GDM1 (cell line): ENCODE measurements around the gene DCUN1D3.

Experiments used
- DNase-seq: peaks from one replicate; lab custom pipeline; 2025; lab: John Stamatoyannopoulos, UW

Gene DCUN1D3

DNA sequence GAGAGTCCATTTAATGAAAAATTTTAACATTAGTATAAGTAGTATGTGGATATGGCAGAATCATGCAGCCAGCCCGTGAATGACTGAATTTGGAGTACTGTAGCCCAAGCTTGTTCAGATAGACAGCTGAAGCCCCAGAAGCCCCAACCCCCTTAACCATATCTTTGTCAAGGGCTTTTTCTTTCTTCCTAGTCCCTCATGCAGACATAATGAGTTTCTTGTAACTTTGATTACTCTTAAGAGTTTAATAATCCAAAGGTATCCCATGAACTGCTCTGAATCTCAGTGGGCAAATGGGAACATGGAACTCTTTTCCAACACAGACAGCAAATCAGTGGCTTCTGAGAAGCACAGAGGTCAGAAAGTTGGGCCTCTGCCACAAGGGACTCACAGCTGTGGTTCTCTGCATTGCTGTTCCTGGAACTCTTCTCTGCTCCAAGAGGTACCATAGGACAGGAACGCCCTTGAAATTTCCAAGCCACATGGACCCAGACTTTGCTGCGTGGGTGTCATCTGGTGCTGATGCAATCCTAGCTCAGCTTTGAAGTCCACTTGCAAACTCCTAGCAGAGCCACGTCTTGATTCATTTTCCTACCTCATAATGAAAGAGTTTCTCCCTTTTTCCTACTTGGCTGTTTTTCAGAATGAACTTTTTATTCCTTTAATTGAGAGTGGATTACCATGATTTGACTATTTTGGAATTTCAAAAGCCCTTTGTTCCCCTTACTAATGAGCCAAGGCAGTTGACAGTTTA, 18.5 kb upstream of the DCUN1D3 start:
- no peak for DNase-seq

DNA sequence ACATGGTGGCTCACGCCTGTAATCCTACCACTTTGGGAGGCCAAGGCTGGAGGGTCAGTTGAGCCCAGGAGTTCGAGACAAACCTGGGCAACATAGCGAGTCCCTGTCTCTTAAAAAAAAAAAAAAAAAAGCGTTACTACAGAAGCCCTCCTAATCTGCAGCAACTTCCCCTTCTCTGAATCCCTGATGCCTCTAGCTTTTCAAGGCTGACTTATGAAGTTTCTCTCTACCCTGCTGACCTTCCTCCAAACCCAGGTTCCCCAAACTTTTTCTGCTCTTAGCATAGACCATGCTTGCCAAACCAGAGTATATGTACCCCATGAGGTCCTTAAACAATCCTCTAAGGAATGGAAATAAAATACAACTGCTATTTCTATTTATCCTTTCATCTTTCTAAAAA, 16.8 kb upstream of the DCUN1D3 start:
- DNase-seq = peak; percentile 51

DNA sequence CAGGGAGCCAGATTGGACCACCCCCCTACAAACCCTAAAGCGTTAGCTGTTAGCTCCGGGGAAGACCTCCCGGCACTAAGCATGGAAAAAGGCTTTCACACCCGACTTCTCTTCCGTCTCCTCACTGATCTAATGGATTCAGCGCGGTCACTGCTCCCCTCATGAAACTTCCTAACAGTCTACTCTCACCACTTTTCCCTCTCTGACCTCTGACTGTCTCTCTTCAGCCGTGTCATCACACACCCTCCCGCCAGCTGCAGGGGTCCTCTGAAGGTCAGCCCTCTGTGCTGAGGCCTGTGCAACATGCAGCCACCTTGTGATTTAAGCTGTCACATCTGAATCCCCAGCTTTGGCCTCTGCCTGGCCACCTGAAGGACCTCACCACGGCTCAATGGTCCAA, 16.1 kb upstream of the DCUN1D3 start:
- no peak for DNase-seq

DNA sequence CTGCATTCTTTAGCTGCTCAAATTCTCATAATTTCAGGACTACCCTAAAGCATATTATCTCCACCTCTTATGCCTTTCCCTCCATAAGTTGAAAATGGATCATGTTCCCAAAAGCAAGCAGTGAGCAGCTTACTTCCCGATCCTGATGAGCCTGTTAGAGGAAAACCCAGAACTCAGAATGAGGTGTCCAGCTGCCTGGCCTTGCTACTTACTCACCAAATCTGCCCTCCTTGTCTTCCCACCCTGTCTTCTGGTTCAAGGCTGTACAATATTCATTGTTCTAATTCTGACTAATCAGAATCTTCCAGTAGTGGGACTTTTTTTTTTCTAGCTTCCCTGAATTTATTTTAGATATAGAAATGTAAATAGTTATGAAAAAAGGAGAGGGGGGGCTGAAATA, 11.2 kb upstream of the DCUN1D3 start:
- DNase-seq = no peak

DNA sequence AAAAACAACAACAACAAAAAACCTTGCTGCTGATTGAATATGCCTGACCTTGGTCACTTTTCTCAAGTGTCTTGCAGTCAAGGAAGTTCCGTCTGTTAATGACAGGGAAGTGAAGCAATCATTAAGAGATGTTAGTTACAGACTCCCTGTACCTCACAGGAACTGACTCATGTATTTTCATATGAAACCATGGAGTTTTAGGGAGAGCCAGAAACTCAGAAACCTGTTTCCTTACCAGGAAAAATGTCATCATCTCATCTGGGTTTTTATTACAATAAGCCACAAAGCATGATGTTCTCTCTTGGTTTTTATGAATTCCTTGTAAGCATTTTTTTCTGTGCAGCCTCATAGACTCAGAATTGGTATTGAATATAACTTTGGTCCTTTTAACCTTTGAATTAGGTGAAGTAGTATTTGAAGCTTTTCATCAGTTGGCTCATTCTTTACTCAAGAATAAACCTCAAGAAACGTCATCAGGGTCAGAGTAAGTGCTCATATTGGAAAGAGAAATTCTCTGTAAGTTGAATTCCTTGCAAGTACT, 10.7 kb upstream of the DCUN1D3 start:
- DNase-seq = peak; percentile 16

DNA sequence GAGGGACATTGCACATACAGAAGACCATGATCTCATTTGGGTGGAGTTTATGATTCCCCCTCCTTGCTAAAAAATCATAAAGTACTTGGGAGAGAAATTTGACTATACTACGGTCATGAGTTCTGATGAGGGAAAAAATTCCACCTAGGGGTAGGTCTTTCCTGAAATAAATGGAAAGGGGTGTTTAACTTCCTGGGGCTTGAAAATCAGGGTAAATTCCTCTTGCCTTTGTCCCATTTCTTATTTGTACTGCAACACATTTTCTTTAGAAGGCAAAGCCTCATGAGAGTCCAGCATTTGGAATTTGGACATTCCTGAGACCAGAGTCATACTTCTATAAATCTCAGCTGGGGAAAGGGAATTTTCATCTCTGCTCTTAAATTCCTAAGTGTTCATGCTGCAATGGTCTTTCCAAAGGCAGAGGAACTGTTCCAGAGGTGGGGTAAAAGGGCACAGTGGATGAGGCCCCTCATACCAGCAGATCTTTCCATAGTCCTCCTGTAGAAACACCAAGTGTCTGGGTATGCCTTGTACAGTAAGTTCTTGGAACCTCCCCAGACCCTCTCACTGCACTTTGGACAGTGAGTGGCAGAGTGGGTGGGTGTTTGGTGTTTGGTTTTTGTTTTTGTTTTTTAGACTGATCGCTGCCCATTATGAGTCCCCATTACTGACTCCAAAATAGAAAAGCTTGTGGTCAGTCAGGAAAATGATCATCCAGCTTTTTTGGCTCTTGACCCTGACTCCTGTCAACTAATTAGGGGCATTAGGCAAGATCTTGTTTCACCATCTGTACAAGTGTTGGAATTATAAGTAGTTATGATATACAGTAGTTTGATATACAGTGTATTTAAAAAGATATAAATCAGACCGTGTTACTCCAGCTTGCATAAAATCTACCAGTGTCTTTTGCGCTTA, 6.4 kb upstream of the DCUN1D3 start:
- DNase-seq = no peak

DNA sequence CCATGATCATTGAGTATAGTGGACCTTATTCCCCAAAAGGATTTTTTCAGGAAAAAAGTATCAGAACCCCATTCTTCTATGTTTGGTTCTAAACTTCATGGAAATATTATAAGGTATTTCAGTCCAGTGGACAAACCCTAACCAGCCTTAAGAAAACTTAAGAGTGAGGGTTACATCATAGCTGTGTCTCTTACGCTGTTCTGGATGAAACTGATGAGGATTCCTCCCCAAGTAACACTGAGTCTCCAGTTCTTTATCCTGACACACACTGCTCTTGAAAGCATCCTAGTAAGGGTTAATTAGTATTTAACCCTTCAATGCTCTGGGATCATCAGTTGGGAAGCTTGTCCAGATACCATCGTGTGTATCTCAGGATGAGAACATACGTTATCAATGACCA, 5.4 kb upstream of the DCUN1D3 start:
- DNase-seq = no peak

DNA sequence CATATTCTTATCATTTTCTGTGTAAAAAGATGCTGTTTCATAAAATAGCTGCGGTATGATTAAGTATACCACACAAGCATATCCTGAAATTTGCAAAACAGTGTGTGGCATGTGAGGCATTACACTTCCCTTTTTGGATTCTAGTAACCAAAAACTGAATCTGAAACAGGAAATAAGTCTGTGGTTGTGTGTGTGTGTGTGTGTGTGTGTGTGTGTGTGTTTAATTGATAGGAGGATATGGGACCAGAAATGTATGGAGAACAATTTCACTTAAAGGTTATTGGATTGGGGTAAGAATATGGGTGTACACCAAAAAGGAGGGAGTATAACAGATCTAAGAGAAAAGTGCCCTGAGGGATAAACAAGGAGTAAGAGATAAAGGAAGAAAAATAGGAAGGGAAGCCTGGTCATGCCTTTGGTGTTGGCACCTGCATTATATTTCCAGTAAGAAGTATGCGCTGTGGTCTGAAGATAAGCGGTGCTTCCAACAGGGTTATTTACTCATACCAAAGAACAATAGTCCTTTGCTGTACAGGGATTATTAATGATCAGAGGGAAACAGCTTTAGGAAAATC, 4.4 kb upstream of the DCUN1D3 start:
- DNase-seq = peak; percentile 85

DNA sequence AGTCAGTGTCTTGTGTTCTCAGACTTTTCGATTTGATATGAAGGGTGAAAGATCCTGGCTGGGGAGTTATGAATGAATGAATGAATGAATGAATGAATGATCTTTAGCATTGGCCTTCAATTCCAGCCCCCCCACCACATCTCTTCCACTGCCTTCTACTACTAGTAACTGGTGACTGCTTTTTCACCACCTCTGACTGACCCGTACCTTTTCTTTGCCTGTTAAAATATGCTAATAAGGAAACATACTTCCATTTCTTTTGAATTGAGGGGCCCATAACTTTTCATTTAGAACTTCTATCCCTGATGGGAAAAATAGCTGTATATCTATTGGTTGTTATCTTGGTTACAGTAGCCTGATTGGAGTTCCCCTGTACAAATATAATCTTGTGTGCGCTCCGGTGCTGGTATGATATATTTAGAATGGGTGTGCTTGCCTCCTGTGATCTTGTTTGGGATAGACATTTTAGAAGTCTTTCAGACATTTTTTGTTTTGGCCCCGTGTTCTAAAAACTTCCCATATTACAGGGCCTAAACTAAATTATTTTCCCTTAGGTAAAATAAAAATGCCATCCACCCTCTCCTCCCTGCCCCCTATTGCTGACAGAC, 3.8 kb upstream of the DCUN1D3 start:
- DNase-seq = no peak

DNA sequence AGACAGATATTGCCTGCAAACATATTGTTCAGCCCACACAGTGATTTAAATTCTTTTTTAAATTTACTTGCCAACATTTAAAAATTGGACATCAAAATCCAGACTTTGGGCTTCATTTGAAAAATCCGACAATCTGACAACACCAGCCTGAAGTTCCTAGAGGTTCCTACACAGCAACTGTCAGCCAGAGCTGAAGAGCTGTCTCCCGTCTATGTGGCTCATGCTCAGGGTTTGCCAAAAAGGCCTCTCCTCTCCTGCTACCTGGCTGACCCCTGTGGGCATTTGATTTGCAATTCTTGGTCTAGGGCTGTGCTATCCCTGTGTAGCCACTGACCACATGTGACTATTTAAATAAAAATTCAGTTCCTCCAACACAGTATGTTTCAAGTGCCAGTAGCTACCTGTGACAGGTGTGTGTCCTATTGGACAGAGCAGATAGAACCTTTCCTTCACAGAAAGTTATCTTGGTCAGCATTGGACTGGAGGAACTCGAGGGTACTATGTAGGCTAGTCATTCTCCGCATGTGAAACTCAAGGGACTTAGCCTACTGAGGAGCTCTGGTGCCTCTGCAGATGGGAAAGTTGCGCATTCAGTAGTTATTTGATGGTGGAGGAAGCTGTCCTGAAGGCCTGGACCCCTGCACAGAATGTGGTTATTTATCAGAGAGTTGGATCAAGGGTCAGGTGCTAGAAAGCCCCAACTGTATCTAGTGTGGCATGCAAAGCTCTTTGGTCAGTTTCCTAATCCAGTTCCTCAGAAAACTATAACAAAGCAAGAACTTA, 3.1 kb upstream of the DCUN1D3 start:
- DNase-seq = no peak

DNA sequence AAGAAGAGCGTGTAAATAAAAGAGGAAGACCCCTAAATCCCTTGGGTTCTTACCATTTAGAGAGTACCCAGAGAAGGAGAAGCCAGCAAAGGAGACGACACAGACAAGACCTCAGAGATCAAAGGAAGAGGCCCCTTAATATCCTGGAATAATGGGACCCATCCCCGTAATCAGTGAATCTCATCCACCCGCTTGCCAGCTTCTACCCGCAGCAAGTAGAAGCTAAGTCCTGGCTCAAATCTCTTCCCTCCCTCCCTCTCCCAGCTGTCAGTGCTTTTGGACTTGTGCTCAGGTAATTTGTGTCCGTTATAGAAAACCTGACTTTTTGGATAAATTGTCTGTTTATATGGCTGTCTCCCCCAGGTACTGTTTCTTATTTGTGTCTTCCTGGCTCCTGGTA, 2.3 kb upstream of the DCUN1D3 start:
- DNase-seq = no peak

DNA sequence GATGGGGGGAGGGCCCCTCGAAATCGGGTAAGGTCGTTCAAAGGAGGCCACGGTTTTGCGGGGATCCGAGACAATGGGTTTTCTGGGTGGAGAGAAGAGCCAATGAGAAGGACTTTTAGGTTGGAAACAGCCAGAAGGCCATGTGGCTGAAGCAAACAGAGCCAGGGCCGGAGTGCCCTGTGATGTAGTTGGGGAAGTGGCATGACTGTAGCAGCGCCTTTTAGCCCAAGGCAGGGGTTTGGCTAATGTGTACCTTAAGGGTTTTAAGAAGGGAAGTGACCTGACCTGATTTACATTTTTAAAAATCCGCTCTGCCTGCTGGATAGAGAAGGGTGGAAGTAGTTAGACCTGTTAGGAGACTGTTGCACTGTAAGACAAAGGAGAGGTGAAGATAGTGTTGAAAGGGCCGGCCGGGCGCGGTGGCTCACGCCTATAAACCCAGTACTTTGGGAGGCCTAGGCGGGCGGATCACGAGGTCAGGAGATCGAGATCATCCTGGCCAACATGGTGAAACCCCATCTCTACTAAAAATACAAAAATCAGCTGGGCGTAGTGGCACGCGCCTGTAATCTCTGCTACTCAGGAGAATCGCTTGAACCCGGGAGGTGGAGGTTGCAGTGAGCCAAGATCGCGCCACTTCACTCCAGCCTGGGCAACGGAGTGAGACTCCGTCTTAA, 1.4 kb upstream of the DCUN1D3 start:
- peak; percentile 7 for DNase-seq

DNA sequence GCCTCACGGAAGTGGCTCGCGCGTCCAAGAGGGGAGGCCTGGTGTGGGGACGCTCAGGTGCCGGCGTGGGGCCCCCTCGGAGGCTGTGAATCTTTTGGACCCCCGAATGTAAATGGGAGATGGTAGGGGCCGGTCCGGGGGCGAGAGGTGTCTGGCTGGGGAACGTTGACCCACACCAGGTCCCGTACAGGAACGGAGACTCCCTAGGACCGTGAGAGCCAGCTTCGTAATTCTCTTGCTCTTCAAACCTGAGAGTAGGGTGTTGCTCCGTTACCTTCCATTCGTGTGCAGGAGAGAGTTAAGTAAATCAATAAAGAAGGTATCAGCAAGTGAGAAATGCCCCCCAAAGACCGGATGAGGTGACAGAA, 894 bp upstream of the DCUN1D3 start:
- no peak for DNase-seq

DNA sequence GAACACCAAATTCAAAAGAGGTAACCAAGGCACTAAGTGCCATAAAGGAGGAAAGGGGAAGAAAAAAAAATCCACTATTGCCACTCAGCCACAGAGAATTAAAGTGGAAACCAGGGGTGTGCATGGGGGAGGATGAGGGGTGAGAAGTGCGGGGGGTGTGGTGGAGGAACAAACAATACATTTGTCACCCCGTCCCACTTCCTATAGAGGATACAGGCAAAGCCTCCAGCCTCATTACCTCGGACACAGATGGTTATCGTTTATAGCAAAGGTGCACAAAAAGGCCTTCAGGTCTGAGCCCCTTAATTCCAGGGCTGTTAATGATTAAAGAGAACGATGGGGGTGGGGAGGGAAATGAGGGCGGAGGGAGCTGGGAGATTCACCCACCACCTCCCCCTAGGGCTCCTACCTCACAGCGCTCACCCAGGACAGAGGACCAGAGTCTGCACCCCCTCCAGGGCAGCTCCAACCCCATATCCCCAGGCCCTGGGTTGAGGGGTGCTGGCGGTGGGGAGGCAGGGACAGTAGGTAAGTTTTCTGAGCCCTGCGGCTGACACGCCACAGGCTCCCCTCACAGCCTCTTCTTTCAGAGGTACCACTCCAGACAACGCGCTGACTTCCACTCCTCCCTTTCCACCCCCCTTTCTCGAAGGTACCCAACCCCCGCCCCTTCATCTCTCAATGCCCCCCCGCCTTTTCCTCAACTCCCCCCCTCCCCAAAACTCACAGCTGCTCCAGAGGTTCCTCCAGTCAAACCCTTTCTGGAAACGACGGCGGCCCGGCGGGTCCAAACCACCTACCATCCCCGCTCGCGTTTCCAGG, 470 bp downstream of the DCUN1D3 start:
- DNase-seq = no peak

DNA sequence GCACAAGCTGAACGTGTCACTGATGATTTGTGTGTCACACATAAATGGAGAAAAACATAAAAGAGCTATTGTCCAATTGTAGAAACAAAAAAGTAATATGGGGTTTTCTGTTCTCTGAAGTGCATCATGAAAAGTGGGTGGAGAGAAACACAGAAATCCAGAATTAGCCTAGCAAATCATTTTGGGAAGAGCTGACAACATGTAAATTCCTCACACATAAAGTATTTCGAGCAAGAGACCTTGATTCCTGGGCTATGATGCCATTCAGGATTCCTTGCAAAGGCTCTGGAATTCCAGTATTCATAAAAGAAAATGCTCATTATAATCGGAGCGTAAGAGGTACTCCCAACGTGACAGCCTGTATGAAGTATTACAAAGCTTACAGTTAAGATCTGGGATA, 1.1 kb downstream of the DCUN1D3 start:
- no peak for DNase-seq

DNA sequence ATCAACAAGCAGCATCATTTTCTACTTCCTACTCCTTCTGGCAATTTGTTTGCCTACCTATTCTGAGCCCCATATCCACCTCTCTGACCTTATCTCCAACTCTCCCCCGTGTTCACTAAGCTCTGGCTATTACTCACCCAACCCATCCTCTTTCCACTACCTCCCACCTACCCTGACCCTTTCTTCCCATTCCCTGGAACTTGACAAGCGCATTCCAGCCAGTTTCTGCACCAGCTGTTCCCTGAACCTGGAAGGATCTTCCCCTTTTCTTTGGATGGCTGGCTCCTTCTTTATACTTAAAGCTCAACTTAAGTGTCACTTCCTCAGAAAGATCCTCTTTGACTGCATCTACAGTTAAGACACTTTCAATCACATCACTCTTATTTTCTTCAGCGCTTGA, 2.2 kb downstream of the DCUN1D3 start:
- no peak for DNase-seq

DNA sequence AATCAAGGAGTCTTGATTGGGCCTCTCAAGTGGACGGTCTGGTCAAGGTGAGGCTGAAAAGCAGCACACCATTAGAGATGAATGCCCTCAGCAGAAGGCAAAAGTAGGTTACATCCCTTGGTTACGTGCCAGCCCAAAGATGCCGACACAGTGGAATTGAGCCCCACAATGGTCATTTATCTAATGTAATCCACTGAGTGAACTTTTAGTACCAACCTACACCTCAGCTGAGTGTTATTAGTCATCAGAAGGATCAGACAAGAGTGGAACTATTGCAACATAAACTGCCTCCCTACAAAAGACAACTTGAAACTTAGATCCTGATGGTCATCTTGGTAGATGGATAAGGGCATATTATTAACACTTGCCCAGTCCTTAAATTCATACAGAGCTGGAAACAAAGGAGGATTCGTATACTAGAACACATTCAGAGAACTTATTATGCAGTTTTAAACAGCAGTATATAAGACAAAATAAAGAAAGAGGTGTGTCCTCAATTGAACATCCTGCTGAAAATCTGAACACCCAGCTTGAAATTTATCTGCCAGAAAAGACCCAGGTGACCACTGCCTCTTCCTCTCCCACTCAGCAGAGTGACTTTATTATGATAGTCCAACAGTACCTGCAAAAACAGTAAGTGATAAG, 2.8 kb downstream of the DCUN1D3 start:
- no peak for DNase-seq

DNA sequence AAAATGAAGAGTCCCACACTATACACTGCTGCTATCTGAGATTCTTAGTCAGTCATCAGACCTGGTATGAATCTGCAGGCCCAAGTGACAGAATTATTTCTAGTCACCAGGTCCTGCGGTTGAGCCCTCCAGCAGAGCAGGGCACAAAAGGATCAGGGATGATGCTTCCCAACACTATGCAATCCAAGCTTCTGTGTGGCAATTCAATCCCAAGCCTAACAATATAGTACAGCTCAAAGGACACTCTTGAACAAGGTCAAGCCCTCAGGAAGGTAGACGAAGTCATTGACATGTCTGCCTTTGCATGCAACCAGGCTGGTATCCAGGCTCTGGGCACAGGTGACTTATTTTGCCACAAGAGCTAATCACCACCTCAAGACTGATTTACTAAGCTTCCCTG, 5.8 kb downstream of the DCUN1D3 start:
- DNase-seq = no peak

DNA sequence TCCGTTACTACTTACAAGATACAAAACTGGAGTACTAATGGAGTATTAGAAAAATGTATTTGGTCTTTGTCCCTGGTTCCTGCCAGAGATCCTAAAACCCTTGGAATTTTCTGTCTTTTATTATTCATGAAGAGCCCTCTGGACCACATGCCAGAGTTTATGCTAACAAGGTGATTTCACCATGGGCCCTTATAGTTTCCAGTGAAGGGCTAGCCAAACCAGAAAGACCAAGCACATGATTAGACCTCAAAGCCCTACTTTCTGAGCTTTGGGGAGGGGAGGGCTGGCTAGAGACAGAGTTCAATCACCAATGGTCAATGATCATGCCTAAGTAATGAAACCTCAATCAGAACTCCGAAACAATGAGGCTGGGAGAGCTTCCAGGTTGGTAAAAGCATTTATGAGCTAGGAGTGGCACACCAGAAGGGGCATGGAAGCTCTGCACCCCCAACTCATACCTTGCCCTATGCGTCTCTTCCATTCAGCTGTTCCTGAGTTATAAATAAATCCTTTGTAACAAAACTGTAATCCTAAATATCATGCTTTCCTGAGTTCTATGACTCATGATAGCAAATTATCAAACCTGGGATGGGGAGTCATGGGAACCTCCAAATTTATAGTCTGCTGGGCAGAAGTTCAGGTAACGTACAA, 10.4 kb downstream of the DCUN1D3 start:
- DNase-seq = no peak
